IMR-90 (cell line): Measurements from ENCODE around the gene PPP6R3. TPM values are rescaled to one million over a fixed set of nuclear protein-coding genes. Genes with fewer than 3 reads are reported as not detected.

Source experiments
- ATAC-seq: fragments of 200-7000 bp; cut with Tn5 transposase; 2 replicates; pipeline ENCODE4 v1.9.1; 2020; ENCODE audit warnings: low read depth, mild to moderate bottlenecking, moderate library complexity
- BruUV-seq: library from RNA; stranded (reverse); fragments of 400-500 nt; replicated peaks from 2 replicates; lab custom pipeline; 2021; lab: Mats Ljungman, UMichigan
- CTCF ChIA-PET: fragments of 300-600 bp; formaldehyde crosslinking; extraction: SDS; loops from one replicate; lab custom pipeline; 2021; ENCODE audit warnings: antibody characterized with exemption; lab: Yijun Ruan, JAX
- POLR2A ChIA-PET: fragments of 300-600 bp; sonication (Branson Sonifier 250); formaldehyde crosslinking; loops from one replicate; lab custom pipeline; 2022; ENCODE audit warnings: antibody characterized with exemption; ENCODE audit not compliant: unreplicated experiment; lab: Charles Lee
- DNase-seq: peaks from one replicate; pipeline ENCODE4 v3.0.0; 2013
- H2AFZ ChIP-seq: replicated peaks from 2 replicates; pipeline ENCODE3; 2013; ENCODE audit warnings: low read length, mild to moderate bottlenecking; ENCODE audit not compliant: poor library complexity
- H2AK5ac ChIP-seq: 2 replicates; pipeline ENCODE4 v1.6.1; 2013; ENCODE audit warnings: low read depth, low read length, inconsistent platforms
- H2AK9ac ChIP-seq: replicated peaks from 2 replicates; pipeline ENCODE3; 2013; ENCODE audit warnings: mild to moderate bottlenecking, low read depth, low read length, moderate library complexity; ENCODE audit not compliant: poor library complexity
- H2BK120ac ChIP-seq: 2 replicates; pipeline ENCODE4 v1.6.1; 2013; ENCODE audit warnings: low read depth, low read length, inconsistent platforms
- H2BK15ac ChIP-seq: 3 replicates; pipeline ENCODE4 v1.6.1; 2013; ENCODE audit warnings: low read depth, low read length, inconsistent platforms
- H2BK20ac ChIP-seq: 2 replicates; pipeline ENCODE4 v1.6.1; 2013; ENCODE audit warnings: low read depth, mild to moderate bottlenecking, inconsistent platforms, low read length, moderate library complexity
- H2BK5ac ChIP-seq: 2 replicates; pipeline ENCODE4 v1.6.1; 2013; ENCODE audit warnings: mild to moderate bottlenecking, low read depth, low read length, inconsistent platforms; ENCODE audit not compliant: poor library complexity, severe bottlenecking
- H3K14ac ChIP-seq: replicated peaks from 2 replicates; pipeline ENCODE4 v1.6.1; 2013; ENCODE audit warnings: low read depth, low read length, inconsistent platforms
- H3K18ac ChIP-seq: 2 replicates; pipeline ENCODE4 v1.6.1; 2013; ENCODE audit warnings: low read depth, low read length, control low read depth
- H3K23ac ChIP-seq: 2 replicates; pipeline ENCODE4 v1.6.1; 2013; ENCODE audit warnings: low read depth, low read length, inconsistent platforms
- H3K27ac ChIP-seq: 2 replicates; pipeline ENCODE4 v1.5.1; 2013; ENCODE audit warnings: mild to moderate bottlenecking, control low read depth, low read length; ENCODE audit not compliant: insufficient read depth
- H3K27me3 ChIP-seq: 2 replicates; pipeline ENCODE4 v1.6.1; 2013; ENCODE audit warnings: low read length; ENCODE audit not compliant: control insufficient read depth, insufficient read depth
- H3K36me3 ChIP-seq: 2 replicates; pipeline ENCODE4 v1.6.1; 2013; ENCODE audit warnings: low read length, mixed read lengths; ENCODE audit not compliant: control insufficient read depth, insufficient read depth
- H3K4ac ChIP-seq: 2 replicates; pipeline ENCODE4 v1.6.1; 2013; ENCODE audit warnings: low read depth, low read length, inconsistent platforms
- H3K4me1 ChIP-seq: 2 replicates; pipeline ENCODE4 v1.6.1; 2013; ENCODE audit warnings: low read length, mixed read lengths; ENCODE audit not compliant: control insufficient read depth, insufficient read depth
- H3K4me2 ChIP-seq: 2 replicates; pipeline ENCODE4 v1.6.1; 2013; ENCODE audit warnings: low read depth, mild to moderate bottlenecking, control low read depth, low read length, moderate library complexity
- H3K4me3 ChIP-seq: 2 replicates; pipeline ENCODE4 v1.5.1; 2013; ENCODE audit warnings: low read depth, mild to moderate bottlenecking, control low read depth, low read length, moderate library complexity; ENCODE audit not compliant: insufficient read depth
- H3K56ac ChIP-seq: 2 replicates; pipeline ENCODE4 v1.6.1; 2013; ENCODE audit warnings: low read length, inconsistent platforms; ENCODE audit not compliant: insufficient read depth; ENCODE audit errors: extremely low read depth
- H3K79me1 ChIP-seq, 2 experiments: 2 replicates each; pipeline ENCODE4 v1.6.1; 2013; ENCODE audit warnings: low read length in 2 of 2, inconsistent platforms in 1 of 2, low read depth in 1 of 2
- H3K9ac ChIP-seq: 2 replicates; pipeline ENCODE4 v1.6.1; 2013; ENCODE audit warnings: low read depth, low read length, control low read depth
- H3K9me1 ChIP-seq: 2 replicates; pipeline ENCODE4 v1.6.1; 2013; ENCODE audit warnings: low read length, inconsistent platforms; ENCODE audit not compliant: insufficient read depth
- H3K9me3 ChIP-seq: 2 replicates; pipeline ENCODE4 v1.6.1; 2013; ENCODE audit warnings: low read length; ENCODE audit not compliant: control insufficient read depth, insufficient read depth
- H4K20me1 ChIP-seq: 2 replicates; pipeline ENCODE4 v1.6.1; 2013; ENCODE audit warnings: low read length, inconsistent platforms; ENCODE audit not compliant: insufficient read depth
- H4K5ac ChIP-seq: 2 replicates; pipeline ENCODE4 v1.6.1; 2013; ENCODE audit warnings: mild to moderate bottlenecking, low read depth, low read length, control low read depth
- H4K8ac ChIP-seq, 2 experiments: 2 replicates each; pipeline ENCODE4 v1.6.1; 2013; ENCODE audit warnings: low read depth in 2 of 2, low read length in 2 of 2, control low read depth in 1 of 2, inconsistent platforms in 1 of 2
- H4K91ac ChIP-seq: 2 replicates; pipeline ENCODE4 v1.6.1; 2013; ENCODE audit warnings: low read depth, low read length, inconsistent platforms; ENCODE audit not compliant: insufficient read depth
- BHLHE40 ChIP-seq: fragments of 150-350 bp; IDR thresholded peaks from 2 replicates; pipeline ENCODE4 v1.6.1; 2016; ENCODE audit warnings: mild to moderate bottlenecking, low read depth, low read length
- CEBPB ChIP-seq: IDR thresholded peaks from 2 replicates; pipeline ENCODE4 v1.6.1; 2012; ENCODE audit warnings: low read depth, low read length, improper control_type of control experiment
- CHD1 ChIP-seq: IDR thresholded peaks from 2 replicates; pipeline ENCODE4 v1.6.1; 2012; ENCODE audit warnings: low read depth, low read length, improper control_type of control experiment
- ELK1 ChIP-seq: fragments of 150-350 bp; IDR thresholded peaks from 2 replicates; pipeline ENCODE4 v1.6.1; 2016; ENCODE audit warnings: low read depth, mild to moderate bottlenecking, low read length, moderate library complexity, borderline replicate concordance
- FOS ChIP-seq: fragments of 150-350 bp; IDR thresholded peaks from 2 replicates; pipeline ENCODE4 v1.6.1; 2016; ENCODE audit warnings: low read depth, low read length
- MAFK ChIP-seq: IDR thresholded peaks from 2 replicates; pipeline ENCODE4 v1.6.1; 2012; ENCODE audit warnings: low read depth, low read length, improper control_type of control experiment
- MAZ ChIP-seq: IDR thresholded peaks from 2 replicates; pipeline ENCODE4 v1.6.1; 2012; ENCODE audit warnings: low read depth, mild to moderate bottlenecking, low read length, improper control_type of control experiment, moderate library complexity, borderline replicate concordance
- MXI1 ChIP-seq: IDR thresholded peaks from 2 replicates; pipeline ENCODE4 v1.6.1; 2012; ENCODE audit warnings: low read depth, mild to moderate bottlenecking, low read length, moderate library complexity, borderline replicate concordance
- NFE2L2 ChIP-seq: fragments of 150-350 bp; IDR thresholded peaks from 2 replicates; pipeline ENCODE4 v1.6.1; 2016; ENCODE audit warnings: low read depth, mild to moderate bottlenecking, low read length
- POLR2A ChIP-seq: IDR thresholded peaks from 2 replicates; pipeline ENCODE4 v1.6.1; 2012; ENCODE audit warnings: mild to moderate bottlenecking, low read depth, low read length
- RAD21 ChIP-seq: IDR thresholded peaks from 2 replicates; pipeline ENCODE4 v1.6.1; 2012; ENCODE audit warnings: low read length, improper control_type of control experiment
- RCOR1 ChIP-seq: IDR thresholded peaks from 2 replicates; pipeline ENCODE4 v1.6.1; 2012; ENCODE audit warnings: mild to moderate bottlenecking, low read length, improper control_type of control experiment; ENCODE audit not compliant: insufficient replicate concordance
- RFX5 ChIP-seq: IDR thresholded peaks from 2 replicates; pipeline ENCODE4 v1.8.0; 2012; ENCODE audit warnings: low read depth, mild to moderate bottlenecking, low read length, moderate library complexity
- SMC3 ChIP-seq: fragments of 150-350 bp; IDR thresholded peaks from 2 replicates; pipeline ENCODE4 v1.6.1; 2016; ENCODE audit warnings: low read depth, mild to moderate bottlenecking, antibody characterized with exemption, low read length, moderate library complexity
- USF2 ChIP-seq: fragments of 150-350 bp; IDR thresholded peaks from 2 replicates; pipeline ENCODE4 v1.6.1; 2017; ENCODE audit warnings: mild to moderate bottlenecking, antibody characterized with exemption, low read length, low read depth
- WGBS, 2 experiments: methylation state at CpG; one replicate each; pipeline versions ENCODE4 v1.1.5 to v1.1.7; 2013; ENCODE audit warnings: missing lambda C conversion rate in 2 of 2; ENCODE audit not compliant: insufficient read length in 1 of 2; ENCODE audit errors: extremely low coverage in 2 of 2; 5-methylcytosine and 5-hydroxymethylcytosine counted together
- dilution Hi-C: fragments of 300-500 bp; cut with HindIII; formaldehyde crosslinking; loops from one replicate; pipeline ENCODE4 v1.14.3; 2018; ENCODE audit warnings: low sequenced_read_pairs; ENCODE audit not compliant: unreplicated experiment
- in situ Hi-C: fragments of 300-500 bp; cut with MboI; formaldehyde crosslinking; loops from 3 replicates; pipeline ENCODE4 v1.14.3; 2019; ENCODE audit warnings: low sequenced_read_pairs, inconsistent platforms, mixed read lengths
- intact Hi-C: fragments of 100-400 bp; cut with micrococcal nuclease; formaldehyde crosslinking; loops from 2 replicates; pipeline ENCODE4 v1.10.0; 2022
- polyA plus RNA-seq, 3 experiments: library from polyadenylated mRNA; depleted of rRNA; stranded (reverse); fragments of >200 nt; gene quantifications; 2 replicates each; pipeline ENCODE4 v1.2.3, GENCODE V29; 2012; ENCODE audit warnings: low replicate concordance in 1 of 3
- total RNA-seq: library from RNA; depleted of rRNA; stranded (reverse); fragments of >200 nt; gene quantifications from 2 replicates; pipeline ENCODE4 v1.2.3, GENCODE V29; 2012
- TF ChIP-seq, protein P1 (sequence below): conservative IDR thresholded peaks from 2 replicates; pipeline ENCODE4 v1.5.1; 2012; ENCODE audit warnings: mild to moderate bottlenecking, low read depth, low read length, improper control_type of control experiment

PPP6R3 gene
- total and polyA plus RNA-seq, 2 of the 4 experiments (the other 2 are of a cell fraction) = 29.0 to 123 TPM

GRCh38 chr11:68536706-68537105 is 76.2 kb downstream of the PPP6R3 start:
- Histone ChIP-seq H3K9ac (no peak overlapping the region), H2BK5ac (no peak overlapping the region), H4K20me1 (peaks cover 60% of the 10 kb centered on the region), H2BK15ac (no peak overlapping the region), H2AK5ac (no peak overlapping the region), H3K4me3 (no peak overlapping the region), H3K4ac (no peak overlapping the region), H3K4me1 (no peaks in the 10 kb centered on the region; the same call in 1 of the 2 replicates), H4K91ac (no peak overlapping the region), H3K27ac (no peak overlapping the region), H2AFZ (no peak overlapping the region), H2BK120ac (no peak overlapping the region), H3K9me1 (peaks cover 20% of the 10 kb centered on the region; the same call in 1 of the 2 replicates), H4K5ac (no peak overlapping the region), H4K8ac (no peak overlapping the region), H2AK9ac (no peak overlapping the region), H3K18ac (no peak overlapping the region), H3K9me3 (no peaks in the 10 kb centered on the region), H3K36me3 (peaks cover 20% of the 10 kb centered on the region), H3K4me2 (no peak overlapping the region), H3K14ac (no peak overlapping the region), H2BK20ac (no peak overlapping the region), H3K56ac (no peak overlapping the region), H3K23ac (no peak overlapping the region), H3K27me3 (no peaks in the 10 kb centered on the region), H3K79me1 (peaks cover 52 to 80% of the 10 kb centered on the region in 2 experiments)
- BruUV-seq = no TSS peak
- ATAC-seq = no peak
- intact Hi-C loops (no loop called here), in situ Hi-C loops (no loop called here), dilution Hi-C loops (no loop called here)
- ChIA-PET POLR2A (no interaction called here), CTCF (interaction anchor here (0.5 kb wide), 1 partner anchor 9 kb away, joined by 3 read pairs; no protein-coding TSS in a partner anchor)
- WGBS, 2 experiments = no CpG with 5 or more reads among the region's 2 CpGs
- no peak for DNase-seq
- TF ChIP-seq, protein P1, sequence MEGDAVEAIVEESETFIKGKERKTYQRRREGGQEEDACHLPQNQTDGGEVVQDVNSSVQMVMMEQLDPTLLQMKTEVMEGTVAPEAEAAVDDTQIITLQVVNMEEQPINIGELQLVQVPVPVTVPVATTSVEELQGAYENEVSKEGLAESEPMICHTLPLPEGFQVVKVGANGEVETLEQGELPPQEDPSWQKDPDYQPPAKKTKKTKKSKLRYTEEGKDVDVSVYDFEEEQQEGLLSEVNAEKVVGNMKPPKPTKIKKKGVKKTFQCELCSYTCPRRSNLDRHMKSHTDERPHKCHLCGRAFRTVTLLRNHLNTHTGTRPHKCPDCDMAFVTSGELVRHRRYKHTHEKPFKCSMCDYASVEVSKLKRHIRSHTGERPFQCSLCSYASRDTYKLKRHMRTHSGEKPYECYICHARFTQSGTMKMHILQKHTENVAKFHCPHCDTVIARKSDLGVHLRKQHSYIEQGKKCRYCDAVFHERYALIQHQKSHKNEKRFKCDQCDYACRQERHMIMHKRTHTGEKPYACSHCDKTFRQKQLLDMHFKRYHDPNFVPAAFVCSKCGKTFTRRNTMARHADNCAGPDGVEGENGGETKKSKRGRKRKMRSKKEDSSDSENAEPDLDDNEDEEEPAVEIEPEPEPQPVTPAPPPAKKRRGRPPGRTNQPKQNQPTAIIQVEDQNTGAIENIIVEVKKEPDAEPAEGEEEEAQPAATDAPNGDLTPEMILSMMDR = no peak
- TF ChIP-seq FOS (no peak), CEBPB (no peak), BHLHE40 (no peak), NFE2L2 (no peak), RAD21 (no peak), SMC3 (no peak), MAZ (no peak), MAFK (no peak), RCOR1 (no peak), USF2 (no peak), POLR2A (no peak), MXI1 (no peak), CHD1 (no peak), RFX5 (no peak), ELK1 (no peak)
